Inferior parietal cortex (tissue), 1 donor: ENCODE results near the gene METTL14.
A peak's percentile ranks its signal among the peaks of the same experiment; 100 is the strongest.
"Not testable (repeated sequence)": the region's sequence is repeated elsewhere in the genome, so short reads cannot be mapped to it uniquely, and the experiment has no call there.

Experiments used
- DNase-seq: peaks from one replicate; pipeline ENCODE4 v3.0.0-alpha.2; 2016; ENCODE audit errors: extremely low spot score

The METTL14 gene

GRCh38 chr4:118684873-118685811 lies at the start of gene METTL14:
Gene METTL14, plus strand, starts transcription at chr4:118685392. Its CDS starts 143 bp downstream, at chr4:118685535.
- DNase-seq: peak; percentile 96

GRCh38 chr4:118636126-118636525 lies 49.1 kb upstream of the METTL14 start:
- DNase-seq: not testable (repeated sequence)

- not testable (repeated sequence) for DNase-seq
These were observed 20.5 kb upstream of the METTL14 start for GRCh38 chr4:118664665-118665064.

- peak; percentile 24 for DNase-seq
These were observed 16.0 kb upstream of the METTL14 start for GRCh38 chr4:118669220-118669619.

GRCh38 chr4:118670968-118671367 lies 14.2 kb upstream of the METTL14 start:
- DNase-seq: not testable (repeated sequence)

- no peak for DNase-seq
These were observed 9.1 kb upstream of the METTL14 start for GRCh38 chr4:118676128-118676527.

- DNase-seq: no peak
These were observed 4.4 kb upstream of the METTL14 start for GRCh38 chr4:118680808-118681207.

- peak; percentile 23 for DNase-seq
These were observed 2.3 kb upstream of the METTL14 start for GRCh38 chr4:118682928-118683327.

GRCh38 chr4:118683513-118683912 lies 1.7 kb upstream of the METTL14 start:
- DNase-seq: peak; percentile 15

GRCh38 chr4:118703118-118703517 lies 17.9 kb downstream of the METTL14 start:
- DNase-seq: no peak

- no peak for DNase-seq
These were observed 25.9 kb downstream of the METTL14 start for GRCh38 chr4:118711052-118711451.

- no peak for DNase-seq
These were observed 27.7 kb downstream of the METTL14 start for GRCh38 chr4:118712872-118713271.

GRCh38 chr4:118714682-118715081 lies 29.5 kb downstream of the METTL14 start:
- no peak for DNase-seq

GRCh38 chr4:118716304-118716703 lies 31.1 kb downstream of the METTL14 start:
- no peak for DNase-seq

- no peak for DNase-seq
These were observed 33.4 kb downstream of the METTL14 start for GRCh38 chr4:118718511-118719170.

- no peak for DNase-seq
These were observed 36.6 kb downstream of the METTL14 start for GRCh38 chr4:118721752-118722151.

- no peak for DNase-seq
These were observed 38.2 kb downstream of the METTL14 start for GRCh38 chr4:118723369-118723768.

GRCh38 chr4:118727360-118727759 lies 42.2 kb downstream of the METTL14 start:
- DNase-seq: no peak

GRCh38 chr4:118729287-118730286 lies 44.4 kb downstream of the METTL14 start:
- DNase-seq: no peak

- no peak for DNase-seq
These were observed 45.5 kb downstream of the METTL14 start for GRCh38 chr4:118730683-118731082.

GRCh38 chr4:118732591-118733330 lies 47.6 kb downstream of the METTL14 start:
- DNase-seq: no peak
